ENCODE results near the gene MKS1. TPM values are rescaled to one million over a fixed set of nuclear protein-coding genes. Genes with fewer than 3 reads are reported as not detected.

MKS1 gene
- total and polyA plus RNA-seq, 12 donors = 9.1 to 28.2 (median 16.5) TPM

- H3K36me3 ChIP-seq (replicated peaks in 1 of 2) = peaks cover 0 to 43% of the 10 kb centered on the region in 2 donors
- no peak overlapping the region for H3K4me3 ChIP-seq
- H3K4me1 ChIP-seq (replicated peaks in 1 of 2) = peaks cover 0 to 10% of the 10 kb centered on the region in 2 donors
- H3K27ac ChIP-seq = no peak overlapping the region
- no peak for DNase-seq
- intact Hi-C loops (cut with DNase I) = no loop called here
- no peaks in the 10 kb centered on the region for H3K27me3 ChIP-seq
- no peaks in the 10 kb centered on the region for H3K9me3 ChIP-seq (replicated peaks in 1 of 3)
- TF ChIP-seq POLR2A (IDR thresholded peaks at IDR 0.05) = no peak
- TF ChIP-seq, protein P1, sequence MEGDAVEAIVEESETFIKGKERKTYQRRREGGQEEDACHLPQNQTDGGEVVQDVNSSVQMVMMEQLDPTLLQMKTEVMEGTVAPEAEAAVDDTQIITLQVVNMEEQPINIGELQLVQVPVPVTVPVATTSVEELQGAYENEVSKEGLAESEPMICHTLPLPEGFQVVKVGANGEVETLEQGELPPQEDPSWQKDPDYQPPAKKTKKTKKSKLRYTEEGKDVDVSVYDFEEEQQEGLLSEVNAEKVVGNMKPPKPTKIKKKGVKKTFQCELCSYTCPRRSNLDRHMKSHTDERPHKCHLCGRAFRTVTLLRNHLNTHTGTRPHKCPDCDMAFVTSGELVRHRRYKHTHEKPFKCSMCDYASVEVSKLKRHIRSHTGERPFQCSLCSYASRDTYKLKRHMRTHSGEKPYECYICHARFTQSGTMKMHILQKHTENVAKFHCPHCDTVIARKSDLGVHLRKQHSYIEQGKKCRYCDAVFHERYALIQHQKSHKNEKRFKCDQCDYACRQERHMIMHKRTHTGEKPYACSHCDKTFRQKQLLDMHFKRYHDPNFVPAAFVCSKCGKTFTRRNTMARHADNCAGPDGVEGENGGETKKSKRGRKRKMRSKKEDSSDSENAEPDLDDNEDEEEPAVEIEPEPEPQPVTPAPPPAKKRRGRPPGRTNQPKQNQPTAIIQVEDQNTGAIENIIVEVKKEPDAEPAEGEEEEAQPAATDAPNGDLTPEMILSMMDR (IDR thresholded peaks at IDR 0.05) = no peak
Observed at GRCh38 chr17:58215685-58216084, 3.4 kb downstream of the MKS1 start.

- TF ChIP-seq, protein P1 (IDR thresholded peaks at IDR 0.05) = no peak
- TF ChIP-seq POLR2A (IDR thresholded peaks at IDR 0.05) = no peak
- Histone ChIP-seq H3K36me3 (replicated peaks in 1 of 2) (peaks cover 0 to 66% of the 10 kb centered on the region in 2 donors), H3K27me3 (no peaks in the 10 kb centered on the region), H3K4me1 (replicated peaks in 1 of 2) (no peaks in the 10 kb centered on the region), H3K27ac (no peak overlapping the region), H3K4me3 (no peak overlapping the region), H3K9me3 (replicated peaks in 1 of 3) (no peaks in the 10 kb centered on the region)
- 87 to 90% (median 88%) methylated on average over 5 of the region's 5 CpGs for WGBS, 4 donors
- intact Hi-C loops (cut with DNase I) = no loop called here
- no peak for DNase-seq
Observed at GRCh38 chr17:58210922-58211321, 8.1 kb downstream of the MKS1 start.

DNA sequence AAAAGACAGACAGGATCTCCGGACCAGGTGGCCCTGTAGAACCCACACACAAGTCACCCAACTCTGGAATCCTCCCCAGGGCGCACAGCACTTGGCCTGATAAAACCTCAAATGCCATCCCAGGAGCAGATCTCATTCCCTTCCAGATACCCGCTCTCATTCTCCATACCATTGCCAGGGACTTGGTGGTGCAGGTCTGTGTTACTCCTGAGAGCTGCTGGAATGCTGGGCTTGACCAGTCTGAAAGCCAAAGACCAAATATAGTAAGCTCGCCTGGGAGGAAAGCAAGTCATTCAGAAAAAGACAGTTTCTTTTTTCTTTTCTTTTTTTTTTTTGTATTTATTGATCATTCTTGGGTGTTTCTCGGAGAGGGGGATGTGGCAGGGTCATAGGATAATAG lies 10.7 kb downstream of the MKS1 start:
- TF ChIP-seq, protein P1 (IDR thresholded peaks at IDR 0.05) = no peak
- TF ChIP-seq POLR2A (IDR thresholded peaks at IDR 0.05) = no peak
- Histone ChIP-seq H3K27me3 (no peaks in the 10 kb centered on the region), H3K9me3 (replicated peaks in 1 of 3) (no peaks in the 10 kb centered on the region), H3K27ac (no peak overlapping the region), H3K4me3 (no peak overlapping the region), H3K36me3 (replicated peaks in 1 of 2) (peaks cover 0 to 59% of the 10 kb centered on the region in 2 donors), H3K4me1 (replicated peaks in 1 of 2) (no peaks in the 10 kb centered on the region)
- intact Hi-C loops (cut with DNase I) = no loop called here
- 92 to 95% (median 93%) methylated on average over 5 of the region's 5 CpGs for WGBS, 4 donors
- no peak for DNase-seq

DNA sequence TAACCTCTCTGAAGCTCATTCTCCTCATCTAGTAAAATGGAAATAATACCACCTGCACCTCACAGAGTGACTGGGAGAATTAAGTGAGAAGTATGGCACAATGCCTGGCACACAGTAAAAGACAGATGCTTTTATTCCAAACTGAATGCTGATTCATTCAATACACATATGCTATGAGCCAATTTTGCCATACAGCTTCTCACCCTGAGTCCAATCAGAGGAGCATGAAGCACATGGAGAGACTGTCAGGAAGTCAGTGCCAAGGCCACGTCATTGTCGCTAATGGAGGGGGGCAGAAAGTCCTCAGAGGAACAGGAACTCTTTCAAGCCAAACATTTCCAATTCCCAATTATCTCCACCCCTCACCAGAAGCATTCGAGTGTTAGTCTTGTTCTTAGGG lies 11.6 kb downstream of the MKS1 start:
- Histone ChIP-seq H3K27ac (no peak overlapping the region), H3K4me3 (no peak overlapping the region), H3K36me3 (replicated peaks in 1 of 2) (peaks cover 0 to 50% of the 10 kb centered on the region in 2 donors), H3K9me3 (replicated peaks in 1 of 3) (no peaks in the 10 kb centered on the region), H3K27me3 (no peaks in the 10 kb centered on the region), H3K4me1 (replicated peaks in 1 of 2) (no peaks in the 10 kb centered on the region)
- 84 to 95% (median 85%) methylated on average over 3 of the region's 3 CpGs for WGBS, 4 donors
- no peak for DNase-seq
- intact Hi-C loops (cut with DNase I) = no loop called here
- TF ChIP-seq, protein P1 (IDR thresholded peaks at IDR 0.05) = no peak
- TF ChIP-seq POLR2A (IDR thresholded peaks at IDR 0.05) = no peak

Measured in adrenal gland (tissue), 12 donors.